NCI-H2107 (cell line): ENCODE data around the gene UBE2G2.

ENCODE experiments used
- DNase-seq: peaks from one replicate; lab custom pipeline; 2025; lab: John Stamatoyannopoulos, UW

UBE2G2 gene

DNA sequence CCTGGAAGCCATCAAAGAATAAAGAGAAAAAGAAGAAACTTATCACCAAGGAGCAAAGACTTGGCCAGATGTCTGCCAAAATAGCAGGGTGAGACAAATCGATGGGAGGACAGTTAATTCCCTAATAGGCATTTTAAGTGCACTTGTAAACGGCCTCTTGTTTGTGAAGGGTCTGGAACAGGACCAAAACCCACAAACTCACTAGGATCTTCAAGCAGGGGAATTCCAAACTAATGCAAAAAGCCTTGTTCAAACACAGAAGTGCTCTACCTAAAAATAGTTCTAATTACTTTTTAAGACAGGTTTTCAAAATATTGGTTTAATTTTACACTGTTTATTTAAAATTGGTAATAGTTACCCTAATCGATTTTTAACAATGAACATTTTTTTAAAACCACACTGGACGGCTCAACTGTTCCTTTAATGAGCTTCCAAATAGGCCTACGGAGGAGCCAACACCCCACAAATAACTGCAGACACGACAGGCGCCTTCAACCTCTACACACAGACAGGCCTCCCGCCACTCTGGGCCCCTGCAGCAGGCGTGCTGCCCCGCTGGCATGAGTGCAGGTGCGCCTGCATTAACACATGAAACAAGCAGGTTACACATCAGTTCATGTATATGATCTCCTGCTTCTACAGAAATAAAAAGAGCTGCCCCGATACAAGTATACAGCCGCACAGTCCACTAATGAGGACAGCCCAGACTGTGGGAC, 15.8 kb downstream of the UBE2G2 start:
- peak; percentile 54 for DNase-seq

DNA sequence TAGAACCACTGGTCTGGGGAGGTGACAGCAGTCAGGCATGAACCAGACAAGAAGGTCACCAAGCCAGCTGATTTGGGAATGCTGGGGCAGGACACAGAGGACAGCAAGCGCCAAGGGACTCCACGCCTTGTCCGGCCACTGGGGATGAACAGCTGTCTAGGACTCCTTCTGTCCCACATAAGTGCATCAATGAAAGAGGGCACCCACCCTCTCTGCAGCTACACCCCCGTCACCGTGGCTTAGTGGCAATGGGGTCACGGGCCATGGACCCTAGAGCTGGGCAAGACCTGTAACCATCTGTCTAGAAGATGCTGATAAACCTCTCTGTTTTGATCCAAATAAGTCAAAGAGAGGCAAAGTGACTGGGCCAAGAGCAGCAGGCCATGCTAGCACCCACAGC, 16.8 kb downstream of the UBE2G2 start:
- DNase-seq: no peak

DNA sequence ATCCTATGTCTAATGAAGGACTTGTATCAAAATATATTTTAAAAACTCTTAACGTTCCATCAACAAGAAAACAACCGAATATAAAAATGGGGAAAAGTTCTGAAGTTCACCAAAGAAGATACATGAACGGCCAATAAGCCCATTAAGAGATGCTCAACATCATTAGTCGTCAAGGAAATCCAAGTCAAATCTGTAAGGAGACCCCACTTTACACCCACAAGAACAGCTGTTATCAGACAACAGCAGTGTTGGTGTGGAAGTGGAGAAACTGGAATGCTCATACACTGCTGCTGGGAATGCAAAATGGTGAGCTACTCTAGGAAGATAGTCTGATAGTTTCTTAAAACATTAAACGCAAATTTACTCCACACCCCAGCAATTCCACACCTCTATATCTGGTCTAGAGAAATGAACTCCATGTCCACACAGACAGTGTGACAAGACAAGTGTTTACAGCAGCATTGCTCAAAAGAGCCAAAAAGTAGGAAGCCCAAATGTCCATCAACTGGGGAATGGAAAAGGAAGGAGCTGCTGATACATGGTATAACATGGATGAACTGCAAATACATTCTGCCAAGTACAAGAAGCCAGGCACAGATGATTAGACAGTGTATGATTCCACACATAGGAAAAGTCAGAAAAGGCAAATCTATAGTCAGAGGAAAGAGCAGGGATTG, 18.5 kb downstream of the UBE2G2 start:
- no peak for DNase-seq

- no peak for DNase-seq
Observed at GRCh38 chr21:44780767-44781459, 20.7 kb downstream of the UBE2G2 start.

DNA sequence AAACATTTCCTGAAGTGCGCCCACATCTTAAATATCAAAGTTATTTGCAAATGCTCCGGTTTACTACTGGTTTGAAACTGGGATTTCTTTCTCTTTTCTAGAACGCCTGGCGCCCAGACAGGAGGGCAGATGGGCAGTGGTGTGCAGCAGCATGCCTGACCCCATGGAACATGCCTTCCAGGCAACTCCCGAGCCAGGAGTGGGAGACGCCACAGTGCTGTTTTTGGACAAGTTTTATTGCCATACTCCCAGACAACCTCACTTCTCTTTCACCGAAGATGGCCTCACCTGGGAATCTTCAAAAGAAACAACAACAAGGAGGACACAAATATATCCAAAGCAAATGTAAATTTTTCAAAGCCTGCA, 21.5 kb downstream of the UBE2G2 start:
- DNase-seq: no peak

DNA sequence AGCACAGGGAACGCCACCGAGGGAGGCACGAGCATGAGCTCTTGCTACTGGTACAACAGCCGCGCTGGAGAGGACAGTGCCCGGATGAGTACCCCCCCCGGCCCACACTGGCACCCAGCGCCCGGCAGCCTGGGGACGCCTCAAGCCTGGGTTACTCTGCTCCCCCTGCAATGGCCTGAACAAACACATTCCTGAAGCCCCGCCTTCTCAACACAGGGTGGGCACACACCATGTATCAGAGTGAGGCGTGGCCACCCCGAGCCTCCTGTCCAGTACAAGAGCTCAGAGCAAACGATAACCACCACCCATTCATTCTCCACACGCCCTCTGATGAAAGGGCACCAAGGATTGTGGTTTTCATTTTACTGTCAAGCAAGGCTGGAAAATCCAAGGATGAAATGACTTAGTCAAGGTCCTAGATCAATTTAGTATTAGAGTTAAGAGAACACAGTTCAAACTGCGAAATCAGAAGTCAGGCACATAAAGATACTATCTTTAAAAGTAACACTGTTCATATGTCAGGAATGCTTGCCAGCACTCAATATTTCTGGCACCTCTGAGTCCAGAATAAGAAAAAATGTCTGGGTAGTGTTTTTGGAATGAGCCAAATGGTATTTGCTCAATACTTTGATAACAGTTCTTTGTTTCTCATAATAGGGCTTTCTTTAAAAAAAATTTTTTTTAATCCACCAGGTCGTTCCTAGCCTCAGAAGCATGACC, 22.0 kb downstream of the UBE2G2 start:
- DNase-seq: no peak

DNA sequence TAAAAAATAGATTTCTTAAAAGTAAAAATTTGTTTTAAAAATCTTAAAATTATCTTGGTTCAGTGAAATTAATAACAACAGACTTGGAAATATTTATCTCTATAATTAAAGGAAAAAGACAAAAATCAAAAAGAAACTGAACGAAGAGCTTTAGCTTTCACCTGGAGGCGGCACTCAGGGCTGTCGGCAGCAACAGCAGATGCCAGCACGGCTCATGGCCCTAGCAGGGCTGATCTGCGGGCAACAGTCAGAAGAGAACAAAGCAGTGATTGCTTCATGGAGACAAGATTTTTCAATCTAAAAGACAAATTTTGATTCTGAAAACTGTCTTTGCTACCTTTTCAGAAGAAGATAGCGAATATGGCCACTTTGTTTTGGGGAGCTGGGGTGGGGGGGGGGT, 22.6 kb downstream of the UBE2G2 start:
- DNase-seq: no peak

DNA sequence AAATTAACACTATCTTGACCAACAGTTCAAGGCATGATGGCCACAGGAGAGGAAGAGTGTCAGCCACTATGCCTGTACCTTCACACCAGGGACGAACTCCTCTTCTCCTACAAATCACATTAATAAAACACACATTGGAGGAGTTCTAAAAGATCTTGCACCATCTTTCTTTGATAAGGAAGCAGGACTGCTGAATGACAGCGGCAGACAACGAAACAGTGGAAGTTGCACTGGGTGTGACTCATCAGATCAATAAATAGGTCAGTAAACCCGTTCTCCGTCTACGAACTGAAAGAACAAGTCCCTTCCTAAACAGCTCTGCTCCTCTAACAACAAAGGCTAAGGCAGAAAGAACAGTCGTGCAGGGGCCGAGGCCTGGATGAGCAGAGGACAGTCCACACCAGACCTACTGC, 23.1 kb downstream of the UBE2G2 start:
- DNase-seq: no peak

GRCh38 chr21:44778094-44778493, 23.5 kb downstream of the UBE2G2 start:
- no peak for DNase-seq

- no peak for DNase-seq
Observed at GRCh38 chr21:44774972-44775371, 26.6 kb downstream of the UBE2G2 start.

DNA sequence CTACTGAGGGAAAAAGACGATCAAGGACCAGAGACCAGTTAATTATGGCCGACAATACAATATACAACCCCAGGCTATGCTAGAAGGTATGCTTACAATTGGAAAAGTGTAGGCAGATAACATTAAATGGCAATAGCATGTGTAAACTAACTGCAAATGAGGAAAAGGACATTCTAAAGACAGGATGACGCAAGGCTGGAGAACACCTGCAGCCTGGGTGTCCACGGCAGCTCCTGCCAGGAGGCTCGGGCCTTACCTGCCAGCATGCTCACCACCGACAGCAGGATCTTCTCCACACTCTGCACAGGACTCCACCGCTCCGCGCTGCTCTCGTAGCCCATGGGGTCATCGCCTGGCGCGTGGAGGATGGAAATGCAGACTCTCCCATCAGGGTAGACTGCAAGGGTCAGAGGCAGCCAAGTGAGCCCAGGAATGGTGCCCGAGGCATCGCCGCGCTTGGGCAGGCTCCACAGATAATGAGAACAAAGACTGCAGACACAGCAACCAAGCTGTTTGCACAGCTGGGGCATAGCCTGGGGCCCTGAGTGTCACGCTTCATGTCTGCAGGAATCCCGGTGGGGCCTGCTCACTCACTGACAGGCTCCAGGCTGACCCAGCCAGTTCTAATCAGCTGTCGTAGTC, 28.2 kb downstream of the UBE2G2 start:
- no peak for DNase-seq

- no peak for DNase-seq
Observed at GRCh38 chr21:44771896-44772525, 29.6 kb downstream of the UBE2G2 start.

- peak; percentile 31 for DNase-seq
Observed at GRCh38 chr21:44767834-44768831, 33.5 kb downstream of the UBE2G2 start.

- no peak for DNase-seq
Observed at GRCh38 chr21:44766818-44767354, 34.7 kb downstream of the UBE2G2 start.

DNA sequence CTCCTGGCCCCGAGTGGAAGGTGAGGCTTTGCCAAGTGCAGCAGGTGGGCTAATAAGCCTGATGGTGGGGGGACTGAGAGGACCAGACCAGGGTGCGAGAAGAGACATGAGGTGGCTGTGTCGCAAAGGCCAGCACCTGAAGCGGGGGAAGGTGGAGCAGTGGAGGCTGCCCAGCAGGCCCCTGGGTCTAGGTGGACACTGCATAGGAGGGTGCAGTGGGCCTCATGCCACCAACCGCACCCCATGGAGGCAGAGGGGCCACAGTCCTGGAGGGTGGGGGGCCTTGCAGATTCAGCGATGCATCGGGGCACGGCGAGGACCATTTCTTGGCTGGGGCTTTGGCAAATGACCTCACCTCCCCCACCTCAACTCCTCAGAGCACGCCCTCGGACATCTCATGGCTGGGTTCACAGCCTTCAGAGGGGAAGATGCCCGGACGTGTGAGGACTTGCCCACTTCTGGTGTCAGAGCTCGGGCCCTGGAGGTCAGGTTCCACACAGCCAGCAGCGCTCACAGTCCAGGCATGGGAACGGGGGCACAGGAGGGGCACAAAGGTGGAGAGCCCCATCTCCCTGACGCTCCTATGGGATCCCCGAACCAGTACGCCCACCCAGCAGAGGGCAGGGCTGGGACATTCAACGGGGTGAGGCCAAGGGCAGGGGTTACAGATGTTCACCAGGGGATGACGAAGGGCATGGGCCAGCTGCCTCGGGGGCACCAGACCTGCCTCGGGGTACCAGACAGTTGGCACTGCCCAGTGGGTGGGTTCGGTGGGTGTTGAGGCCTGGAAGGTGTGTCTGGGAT, 35.4 kb downstream of the UBE2G2 start:
- no peak for DNase-seq

GRCh38 chr21:44765231-44766013, 36.2 kb downstream of the UBE2G2 start:
- no peak for DNase-seq

- no peak for DNase-seq
Observed at GRCh38 chr21:44764319-44765230, 37.0 kb downstream of the UBE2G2 start.
